ENCODE data around the gene PITX2. TPM values are rescaled to one million over a fixed set of nuclear protein-coding genes. Genes with fewer than 3 reads are reported as not detected.

Gene PITX2
- total and polyA plus RNA-seq, 10 of the 15 experiments (the other 5 are each of a cell fraction or from before 2014, with no cell fraction given), result not detected

DNA sequence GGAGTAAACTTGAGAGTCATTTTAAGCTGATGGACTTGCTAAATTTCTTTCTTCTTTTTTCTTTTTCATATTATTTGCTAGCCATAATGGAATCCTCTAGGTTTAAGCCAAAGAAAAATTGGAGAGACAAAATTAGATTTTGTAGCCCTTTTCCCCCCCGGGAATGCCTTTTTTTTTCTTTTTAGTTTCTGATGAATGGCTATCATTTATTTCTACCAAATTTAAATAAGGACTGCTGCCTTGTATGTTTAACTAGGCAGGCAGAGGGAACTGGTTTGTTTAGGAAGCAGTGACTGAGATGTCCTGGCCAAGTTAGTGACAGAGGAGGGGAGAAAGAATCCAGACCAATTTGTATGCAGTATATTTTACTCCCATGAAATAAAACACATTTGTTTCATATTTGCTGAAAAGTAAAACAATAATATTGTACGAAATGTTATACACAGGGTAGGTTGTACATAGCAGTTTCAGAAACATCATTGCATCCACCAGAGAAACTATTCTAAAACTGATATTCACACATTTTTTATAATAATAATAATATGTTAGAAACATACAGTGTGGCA is 5.7 kb downstream of the PITX2 start:
- ChIA-PET SMC1A (ENCODE audit: uncharacterized antibody, unreplicated experiment) (no interaction called here), CTCF (no interaction called here), POLR2A (interaction anchor here (0.6 kb wide), 1 partner anchor 279 kb away, joined by 4 read pairs; no protein-coding TSS in a partner anchor), RAD21 (ENCODE audit: unreplicated experiment) (no interaction called here)
- Histone ChIP-seq H3K4me1 (ENCODE audit: control insufficient read depth, insufficient read depth, low read length) (no peaks in the 10 kb centered on the region), H3K27ac (ENCODE audit: control insufficient read depth, insufficient read depth) (no peak overlapping the region), H3K4me2 (ENCODE audit: control insufficient read depth, insufficient read depth) (no peak overlapping the region), H3K9me3 (replicated peaks; ENCODE audit: control insufficient read depth, insufficient read depth, low read length) (peaks cover 4% of the 10 kb centered on the region; the same call in 2 of the 3 replicates), H3K36me3 (ENCODE audit: control insufficient read depth in 2 of 2, insufficient read depth in 2 of 2, low read length in 1 of 2) (no peaks in the 10 kb centered on the region), H3K4me3 (no peak overlapping the region), H3K9ac (ENCODE audit: control insufficient read depth, insufficient read depth, low read length) (no peak overlapping the region), H4K20me1 (ENCODE audit: control insufficient read depth, insufficient read depth) (no peaks in the 10 kb centered on the region), H3K79me2 (ENCODE audit: control insufficient read depth, insufficient read depth, low read length) (no peaks in the 10 kb centered on the region), H3K27me3 (replicated peaks in 1 of 2; ENCODE audit: control insufficient read depth in 2 of 2, insufficient read depth in 2 of 2, low read length in 1 of 2) (peaks cover 24 to 26% of the 10 kb centered on the region in 2 experiments), H2AFZ (ENCODE audit: control insufficient read depth, low read depth, low read length) (no peak overlapping the region)
- no peak for FAIRE-seq
- in situ Hi-C loops (cut with MboI) (no loop called here), intact Hi-C loops (cut with micrococcal nuclease; ENCODE audit: unreplicated experiment) (no loop called here)
- no TSS peak for BruUV-seq (replicated peaks)
- TF ChIP-seq YBX1 (IDR thresholded peaks at IDR 0.05), result no peak
- no peak for TF ChIP-seq SMAD1 (IDR thresholded peaks at IDR 0.05; ENCODE audit: low read depth, partially characterized antibody)
- TF ChIP-seq SUPT20H (IDR thresholded peaks at IDR 0.05; ENCODE audit: borderline replicate concordance, control insufficient read depth, low read depth, low read length), result no peak
- TF ChIP-seq ZSCAN29 (IDR thresholded peaks at IDR 0.05), result no peak
- no peak for TF ChIP-seq NFYB (IDR thresholded peaks at IDR 0.05; ENCODE audit: insufficient read depth, low read depth, low read length)
- ATAC-seq, result no peak
- 0% methylated on average over 2 of the region's 2 CpGs for WGBS (ENCODE audit: insufficient coverage, insufficient replicate concordance, low lambda C conversion rate, missing lambda C conversion rate)
- no peak for DNase-seq (ENCODE audit: low read depth, low spot score)

GRCh38 chr4:110616238-110617074 is 6.4 kb downstream of the PITX2 start:
- Histone ChIP-seq H4K20me1 (ENCODE audit: control insufficient read depth, insufficient read depth) (no peaks in the 10 kb centered on the region), H3K27ac (ENCODE audit: control insufficient read depth, insufficient read depth) (no peak overlapping the region), H2AFZ (ENCODE audit: control insufficient read depth, low read depth, low read length) (no peak overlapping the region), H3K79me2 (ENCODE audit: control insufficient read depth, insufficient read depth, low read length) (no peaks in the 10 kb centered on the region), H3K36me3 (ENCODE audit: control insufficient read depth in 2 of 2, insufficient read depth in 2 of 2, low read length in 1 of 2) (no peaks in the 10 kb centered on the region), H3K4me2 (ENCODE audit: control insufficient read depth, insufficient read depth) (no peak overlapping the region), H3K9me3 (replicated peaks; ENCODE audit: control insufficient read depth, insufficient read depth, low read length) (peaks cover 2% of the 10 kb centered on the region; the same call in 2 of the 3 replicates), H3K9ac (ENCODE audit: control insufficient read depth, insufficient read depth, low read length) (no peak overlapping the region), H3K4me1 (ENCODE audit: control insufficient read depth, insufficient read depth, low read length) (no peaks in the 10 kb centered on the region), H3K27me3 (replicated peaks in 1 of 2; ENCODE audit: control insufficient read depth in 2 of 2, insufficient read depth in 2 of 2, low read length in 1 of 2) (peaks cover 21 to 25% of the 10 kb centered on the region in 2 experiments), H3K4me3 (no peak overlapping the region)
- BruUV-seq (replicated peaks), result no TSS peak
- ChIA-PET SMC1A (ENCODE audit: uncharacterized antibody, unreplicated experiment) (no interaction called here), RAD21 (ENCODE audit: unreplicated experiment) (no interaction called here), CTCF (no interaction called here), POLR2A (no interaction called here)
- TF ChIP-seq EZH2 (IDR thresholded peaks at IDR 0.05; ENCODE audit: borderline replicate concordance, control insufficient read depth, low read depth, low read length), result 0 out of 2 replicates have a peak, but pooled peaks have one; percentile 76
- TF ChIP-seq, protein P1, sequence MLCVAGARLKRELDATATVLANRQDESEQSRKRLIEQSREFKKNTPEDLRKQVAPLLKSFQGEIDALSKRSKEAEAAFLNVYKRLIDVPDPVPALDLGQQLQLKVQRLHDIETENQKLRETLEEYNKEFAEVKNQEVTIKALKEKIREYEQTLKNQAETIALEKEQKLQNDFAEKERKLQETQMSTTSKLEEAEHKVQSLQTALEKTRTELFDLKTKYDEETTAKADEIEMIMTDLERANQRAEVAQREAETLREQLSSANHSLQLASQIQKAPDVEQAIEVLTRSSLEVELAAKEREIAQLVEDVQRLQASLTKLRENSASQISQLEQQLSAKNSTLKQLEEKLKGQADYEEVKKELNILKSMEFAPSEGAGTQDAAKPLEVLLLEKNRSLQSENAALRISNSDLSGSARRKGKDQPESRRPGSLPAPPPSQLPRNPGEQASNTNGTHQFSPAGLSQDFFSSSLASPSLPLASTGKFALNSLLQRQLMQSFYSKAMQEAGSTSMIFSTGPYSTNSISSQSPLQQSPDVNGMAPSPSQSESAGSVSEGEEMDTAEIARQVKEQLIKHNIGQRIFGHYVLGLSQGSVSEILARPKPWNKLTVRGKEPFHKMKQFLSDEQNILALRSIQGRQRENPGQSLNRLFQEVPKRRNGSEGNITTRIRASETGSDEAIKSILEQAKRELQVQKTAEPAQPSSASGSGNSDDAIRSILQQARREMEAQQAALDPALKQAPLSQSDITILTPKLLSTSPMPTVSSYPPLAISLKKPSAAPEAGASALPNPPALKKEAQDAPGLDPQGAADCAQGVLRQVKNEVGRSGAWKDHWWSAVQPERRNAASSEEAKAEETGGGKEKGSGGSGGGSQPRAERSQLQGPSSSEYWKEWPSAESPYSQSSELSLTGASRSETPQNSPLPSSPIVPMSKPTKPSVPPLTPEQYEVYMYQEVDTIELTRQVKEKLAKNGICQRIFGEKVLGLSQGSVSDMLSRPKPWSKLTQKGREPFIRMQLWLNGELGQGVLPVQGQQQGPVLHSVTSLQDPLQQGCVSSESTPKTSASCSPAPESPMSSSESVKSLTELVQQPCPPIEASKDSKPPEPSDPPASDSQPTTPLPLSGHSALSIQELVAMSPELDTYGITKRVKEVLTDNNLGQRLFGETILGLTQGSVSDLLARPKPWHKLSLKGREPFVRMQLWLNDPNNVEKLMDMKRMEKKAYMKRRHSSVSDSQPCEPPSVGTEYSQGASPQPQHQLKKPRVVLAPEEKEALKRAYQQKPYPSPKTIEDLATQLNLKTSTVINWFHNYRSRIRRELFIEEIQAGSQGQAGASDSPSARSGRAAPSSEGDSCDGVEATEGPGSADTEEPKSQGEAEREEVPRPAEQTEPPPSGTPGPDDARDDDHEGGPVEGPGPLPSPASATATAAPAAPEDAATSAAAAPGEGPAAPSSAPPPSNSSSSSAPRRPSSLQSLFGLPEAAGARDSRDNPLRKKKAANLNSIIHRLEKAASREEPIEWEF (IDR thresholded peaks at IDR 0.05; ENCODE audit: insufficient replicate concordance, low read depth, low read length), result no peak
- TF ChIP-seq NFIC (IDR thresholded peaks at IDR 0.05; ENCODE audit: low read depth, low read length), result no peak
- ATAC-seq, result no peak
- intact Hi-C loops (cut with micrococcal nuclease; ENCODE audit: unreplicated experiment), result no loop called here
- no peak for FAIRE-seq
- 13% methylated on average over 17 of the region's 17 CpGs for WGBS (ENCODE audit: insufficient coverage, insufficient replicate concordance, low lambda C conversion rate, missing lambda C conversion rate)
- no peak for DNase-seq (ENCODE audit: low read depth, low spot score)
- in situ Hi-C loops (cut with MboI), result no loop called here
